Activated CD4-positive, CD25-positive, alpha-beta regulatory T cell treated with anti-CD3 and anti-CD28 coated beads, Interleukin-2, amount 50 U/mL, for 24 hours (primary cell): ENCODE measurements around the gene ARX.

Experiments
- ATAC-seq, 2 donors: fragments of 150-1000 bp; cut with Tn5 transposase; one replicate each; pipeline ENCODE4 v1.10.0; 2021; ENCODE audit warnings: mild to moderate bottlenecking in 1 of 2, moderate library complexity in 1 of 2

The ARX gene

GRCh38 chrX:25016361-25016671, 551 bp upstream of the ARX start:
- no peak for ATAC-seq

GRCh38 chrX:25014366-25014838, 1.4 kb downstream of the ARX start:
- no peak for ATAC-seq

- peak in 1 of 2 donors; percentile 52 for ATAC-seq
These were observed 2.0 kb downstream of the ARX start for GRCh38 chrX:25013632-25014365.

- peak in 1 of 2 donors; percentile 17 for ATAC-seq
These were observed 2.8 kb downstream of the ARX start for GRCh38 chrX:25012793-25013631.

- no peak for ATAC-seq
These were observed 3.4 kb downstream of the ARX start for GRCh38 chrX:25012433-25012735.

GRCh38 chrX:25011589-25012432, 4.0 kb downstream of the ARX start:
- ATAC-seq: no peak

GRCh38 chrX:25010784-25011588, 4.8 kb downstream of the ARX start:
- ATAC-seq: no peak

- no peak for ATAC-seq
These were observed 6.4 kb downstream of the ARX start for GRCh38 chrX:25009407-25009806.

- no peak for ATAC-seq
These were observed 8.4 kb downstream of the ARX start for GRCh38 chrX:25007059-25008053.

- no peak for ATAC-seq
These were observed 9.1 kb downstream of the ARX start for GRCh38 chrX:25006586-25007058.

GRCh38 chrX:25005382-25006185, 10.2 kb downstream of the ARX start:
- no peak for ATAC-seq

GRCh38 chrX:25005034-25005381, 10.8 kb downstream of the ARX start:
- no peak for ATAC-seq

GRCh38 chrX:25004485-25005032, 11.2 kb downstream of the ARX start:
- ATAC-seq: no peak

- ATAC-seq: no peak
These were observed 11.7 kb downstream of the ARX start for GRCh38 chrX:25004040-25004439.

GRCh38 chrX:25003066-25003849, 12.5 kb downstream of the ARX start:
- no peak for ATAC-seq

GRCh38 chrX:25002661-25003020, 13.1 kb downstream of the ARX start:
- no peak for ATAC-seq

GRCh38 chrX:25001808-25002660, 13.7 kb downstream of the ARX start:
- ATAC-seq: no peak

GRCh38 chrX:24999511-24999910, 16.3 kb downstream of the ARX start:
- ATAC-seq: no peak
